GM18499 (cell line): ENCODE measurements around the gene ADAMTS1.

Experiments
- ATAC-seq: cut with Tn5 transposase; IDR thresholded peaks from one replicate; pipeline ENCODE4 v1.9.1; 2021; ENCODE audit warnings: moderate number of reproducible peaks; ENCODE audit not compliant: insufficient read depth, unreplicated experiment

ADAMTS1 gene

GRCh38 chr21:26818906-26819305 lies 26.3 kb downstream of the ADAMTS1 start:
- no peak for ATAC-seq

GRCh38 chr21:26815197-26815596 lies 30.0 kb downstream of the ADAMTS1 start:
- ATAC-seq: no peak

GRCh38 chr21:26814386-26814785 lies 30.8 kb downstream of the ADAMTS1 start:
- no peak for ATAC-seq

GRCh38 chr21:26813426-26813998 lies 31.7 kb downstream of the ADAMTS1 start:
- ATAC-seq: no peak

GRCh38 chr21:26812173-26812572 lies 33.0 kb downstream of the ADAMTS1 start:
- no peak for ATAC-seq

- ATAC-seq: no peak
These were observed 33.7 kb downstream of the ADAMTS1 start for GRCh38 chr21:26811482-26811881.

GRCh38 chr21:26810676-26811415 lies 34.4 kb downstream of the ADAMTS1 start:
- no peak for ATAC-seq

- ATAC-seq: no peak
These were observed 34.9 kb downstream of the ADAMTS1 start for GRCh38 chr21:26810266-26810665.

GRCh38 chr21:26809745-26810144 lies 35.5 kb downstream of the ADAMTS1 start:
- ATAC-seq: no peak

GRCh38 chr21:26806801-26807295 lies 38.4 kb downstream of the ADAMTS1 start:
- ATAC-seq: no peak

GRCh38 chr21:26804895-26805609 lies 40.2 kb downstream of the ADAMTS1 start:
- ATAC-seq: no peak

- ATAC-seq: no peak
These were observed 43.7 kb downstream of the ADAMTS1 start for GRCh38 chr21:26801498-26801897.

- ATAC-seq: no peak
These were observed 44.2 kb downstream of the ADAMTS1 start for GRCh38 chr21:26800970-26801431.

- no peak for ATAC-seq
These were observed 44.8 kb downstream of the ADAMTS1 start for GRCh38 chr21:26800455-26800854.

GRCh38 chr21:26800001-26800400 lies 45.2 kb downstream of the ADAMTS1 start:
- ATAC-seq: no peak

GRCh38 chr21:26798856-26799751 lies 46.1 kb downstream of the ADAMTS1 start:
- no peak for ATAC-seq

GRCh38 chr21:26797878-26798456 lies 47.2 kb downstream of the ADAMTS1 start:
- no peak for ATAC-seq

- ATAC-seq: no peak
These were observed 49.3 kb downstream of the ADAMTS1 start for GRCh38 chr21:26795866-26796329.

GRCh38 chr21:26795412-26795805 lies 49.8 kb downstream of the ADAMTS1 start:
- ATAC-seq: no peak
